Neural progenitor cell (in vitro differentiated cells): Measurements from ENCODE around the gene FRYL. TPM values are rescaled to one million over a fixed set of nuclear protein-coding genes. Genes with fewer than 3 reads are reported as not detected.

Experiments
- DNase-seq: peaks from one replicate; pipeline ENCODE4 v3.0.0-alpha.2; 2016; ENCODE audit warnings: low spot score
- H2AFZ ChIP-seq: fragments of 200-600 bp; sonication (generic); replicated peaks from 2 replicates; pipeline ENCODE4 v1.6.1; 2016; ENCODE audit warnings: antibody characterized with exemption
- H3F3A ChIP-seq: fragments of 200-600 bp; sonication (generic); 2 replicates; pipeline ENCODE4 v1.6.1; 2016; ENCODE audit warnings: antibody characterized with exemption, low read depth
- H3K27ac ChIP-seq: fragments of 200-600 bp; sonication (generic); 2 replicates; pipeline ENCODE4 v1.5.1; 2016; ENCODE audit warnings: mild to moderate bottlenecking
- H3K27me3 ChIP-seq: fragments of 200-600 bp; sonication (generic); 2 replicates; pipeline ENCODE4 v1.6.1; 2016; ENCODE audit warnings: mild to moderate bottlenecking, moderate library complexity
- H3K36me3 ChIP-seq: fragments of 200-600 bp; sonication (generic); 2 replicates; pipeline ENCODE4 v1.5.1; 2016
- H3K4me1 ChIP-seq: fragments of 200-600 bp; sonication (generic); 2 replicates; pipeline ENCODE4 v1.6.1; 2016; ENCODE audit warnings: mixed run types
- H3K4me2 ChIP-seq: fragments of 200-600 bp; sonication (generic); 2 replicates; pipeline ENCODE4 v1.6.1; 2016
- H3K4me3 ChIP-seq: fragments of 200-600 bp; sonication (generic); 2 replicates; pipeline ENCODE4 v1.5.1; 2016
- H3K79me2 ChIP-seq: fragments of 200-600 bp; sonication (generic); 2 replicates; pipeline ENCODE4 v1.6.1; 2016; ENCODE audit warnings: low read depth
- H3K9ac ChIP-seq: fragments of 200-600 bp; sonication (generic); 2 replicates; pipeline ENCODE4 v1.6.1; 2016
- H3K9me3 ChIP-seq: fragments of 200-600 bp; sonication (generic); 2 replicates; pipeline ENCODE4 v1.5.1; 2016; ENCODE audit warnings: low read depth
- H4K20me1 ChIP-seq: fragments of 200-600 bp; sonication (generic); 2 replicates; pipeline ENCODE4 v1.6.1; 2016; ENCODE audit warnings: low read depth
- H3K27ac Mint-ChIP-seq: 3 replicates; pipeline ENCODE4 v1.8.0; 2021; ENCODE audit warnings: mixed read lengths
- H3K27me3 Mint-ChIP-seq: 2 replicates; pipeline ENCODE4 v1.8.0; 2022; ENCODE audit warnings: low read depth, mild to moderate bottlenecking, inconsistent platforms, moderate library complexity, mixed read lengths; ENCODE audit not compliant: insufficient read depth
- H3K36me3 Mint-ChIP-seq: 3 replicates; pipeline ENCODE4 v1.8.0; 2021; ENCODE audit warnings: mixed read lengths
- H3K4me1 Mint-ChIP-seq: 3 replicates; pipeline ENCODE4 v1.8.0; 2021; ENCODE audit warnings: mixed read lengths
- H3K4me3 Mint-ChIP-seq: 3 replicates; pipeline ENCODE4 v1.8.0; 2021; ENCODE audit warnings: mild to moderate bottlenecking, moderate library complexity, mixed read lengths
- H3K9me3 Mint-ChIP-seq: 3 replicates; pipeline ENCODE4 v1.8.0; 2020; ENCODE audit warnings: mixed read lengths
- EZH2 ChIP-seq: fragments of 200-600 bp; sonication (generic); IDR thresholded peaks from 2 replicates; pipeline ENCODE4 v1.6.1; 2017; ENCODE audit warnings: antibody characterized with exemption, mild to moderate bottlenecking, moderate library complexity
- EZH2phosphoT487 ChIP-seq: fragments of 200-600 bp; sonication (generic); IDR thresholded peaks from 2 replicates; pipeline ENCODE4 v1.6.1; 2017; ENCODE audit warnings: antibody characterized with exemption
- total RNA-seq: library from RNA; depleted of rRNA; stranded (reverse); fragments of >200 nt; gene quantifications from 2 replicates; pipeline ENCODE4 v1.2.3, GENCODE V29; 2015; ENCODE audit warnings: low replicate concordance
- TF ChIP-seq, protein P1 (sequence below): fragments of 200-600 bp; sonication (generic); IDR thresholded peaks from 2 replicates; pipeline ENCODE4 v1.5.1; 2017; ENCODE audit warnings: antibody characterized with exemption, mild to moderate bottlenecking

The FRYL gene
- total RNA-seq, 1 donor from 2014 or later = 70.5 TPM

DNA sequence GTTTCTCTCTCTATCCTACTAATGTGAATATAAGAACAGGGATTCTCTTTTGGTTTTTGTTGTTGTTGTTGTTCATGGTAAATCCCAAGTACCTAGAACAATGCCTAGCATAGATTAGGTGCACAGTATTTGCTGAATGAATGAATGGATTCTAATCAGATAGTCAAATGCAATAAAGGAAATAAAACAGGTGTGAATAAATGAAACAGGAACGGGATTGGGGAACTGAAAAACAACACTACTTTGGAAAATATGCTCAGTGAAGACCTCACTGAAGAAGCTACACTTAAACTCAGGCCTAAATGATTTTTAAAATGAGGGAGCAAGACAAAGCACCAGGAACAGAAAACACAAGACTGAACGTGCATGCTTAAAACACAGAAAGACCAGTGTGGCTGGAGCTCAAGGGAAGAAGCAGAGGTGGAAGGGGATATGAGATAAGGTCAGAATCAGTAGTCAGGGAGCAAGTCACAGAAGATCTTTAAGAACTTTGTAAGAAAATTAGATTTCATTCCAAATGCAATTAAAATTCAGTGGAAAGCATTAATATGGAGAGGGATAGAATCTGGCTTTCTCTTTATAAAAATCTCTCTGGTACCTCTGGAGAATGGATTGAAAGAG lies 145.3 kb downstream of the FRYL start:
- Histone ChIP-seq H3K27ac (no peak overlapping the region), H3K4me2 (no peak overlapping the region), H3K4me3 (no peak overlapping the region), H2AFZ (no peak overlapping the region), H3K9me3 (no peaks in the 10 kb centered on the region), H3F3A (peaks cover 9% of the 10 kb centered on the region), H3K9ac (no peak overlapping the region), H3K36me3 (no peaks in the 10 kb centered on the region), H4K20me1 (peaks cover 41% of the 10 kb centered on the region), H3K79me2 (peaks cover 48% of the 10 kb centered on the region), H3K27me3 (no peaks in the 10 kb centered on the region), H3K4me1 (peaks cover 7% of the 10 kb centered on the region)
- no peaks in the 10 kb centered on the region for H3K4me1 Mint-ChIP-seq
- no peaks in the 10 kb centered on the region for H3K9me3 Mint-ChIP-seq
- no peaks in the 10 kb centered on the region for H3K27me3 Mint-ChIP-seq
- TF ChIP-seq EZH2 (no peak), EZH2phosphoT487 (no peak)
- TF ChIP-seq, protein P1, sequence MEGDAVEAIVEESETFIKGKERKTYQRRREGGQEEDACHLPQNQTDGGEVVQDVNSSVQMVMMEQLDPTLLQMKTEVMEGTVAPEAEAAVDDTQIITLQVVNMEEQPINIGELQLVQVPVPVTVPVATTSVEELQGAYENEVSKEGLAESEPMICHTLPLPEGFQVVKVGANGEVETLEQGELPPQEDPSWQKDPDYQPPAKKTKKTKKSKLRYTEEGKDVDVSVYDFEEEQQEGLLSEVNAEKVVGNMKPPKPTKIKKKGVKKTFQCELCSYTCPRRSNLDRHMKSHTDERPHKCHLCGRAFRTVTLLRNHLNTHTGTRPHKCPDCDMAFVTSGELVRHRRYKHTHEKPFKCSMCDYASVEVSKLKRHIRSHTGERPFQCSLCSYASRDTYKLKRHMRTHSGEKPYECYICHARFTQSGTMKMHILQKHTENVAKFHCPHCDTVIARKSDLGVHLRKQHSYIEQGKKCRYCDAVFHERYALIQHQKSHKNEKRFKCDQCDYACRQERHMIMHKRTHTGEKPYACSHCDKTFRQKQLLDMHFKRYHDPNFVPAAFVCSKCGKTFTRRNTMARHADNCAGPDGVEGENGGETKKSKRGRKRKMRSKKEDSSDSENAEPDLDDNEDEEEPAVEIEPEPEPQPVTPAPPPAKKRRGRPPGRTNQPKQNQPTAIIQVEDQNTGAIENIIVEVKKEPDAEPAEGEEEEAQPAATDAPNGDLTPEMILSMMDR = no peak
- no peak for DNase-seq
- H3K27ac Mint-ChIP-seq = no peak overlapping the region
- H3K36me3 Mint-ChIP-seq = peaks cover 7% of the 10 kb centered on the region
- no peak overlapping the region for H3K4me3 Mint-ChIP-seq

DNA sequence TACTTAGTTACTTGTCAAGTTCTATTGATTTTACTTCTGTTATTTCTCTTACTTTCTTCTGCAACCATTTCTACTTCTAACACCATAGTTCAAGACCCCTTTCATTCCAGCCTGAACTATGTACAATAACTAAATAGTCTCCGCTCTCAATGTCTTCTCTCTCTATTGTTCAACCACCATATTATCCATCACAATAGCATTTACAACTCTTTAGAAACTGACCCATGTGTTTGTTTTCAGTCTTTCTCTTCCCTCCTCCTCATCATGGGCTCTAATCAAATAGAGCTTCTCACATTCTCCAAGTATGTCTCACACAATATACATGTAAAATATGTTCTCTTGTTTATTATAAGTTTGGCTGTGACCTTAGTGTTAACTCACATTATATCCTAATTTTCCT lies 146.4 kb downstream of the FRYL start:
- no peak overlapping the region for H3K4me3 ChIP-seq
- no peaks in the 10 kb centered on the region for H3K9me3 Mint-ChIP-seq
- no peak overlapping the region for H3K9ac ChIP-seq
- H3K27ac ChIP-seq = no peak overlapping the region
- no peak overlapping the region for H3K27ac Mint-ChIP-seq
- H3K4me1 Mint-ChIP-seq = no peaks in the 10 kb centered on the region
- H3K27me3 ChIP-seq = no peaks in the 10 kb centered on the region
- H3K79me2 ChIP-seq = peaks cover 45% of the 10 kb centered on the region
- H3K36me3 ChIP-seq = no peaks in the 10 kb centered on the region
- peaks cover 45% of the 10 kb centered on the region for H4K20me1 ChIP-seq
- H3F3A ChIP-seq = peaks cover 9% of the 10 kb centered on the region
- H3K36me3 Mint-ChIP-seq = peaks cover 2% of the 10 kb centered on the region
- TF ChIP-seq EZH2phosphoT487 (no peak), EZH2 (no peak)
- TF ChIP-seq, protein P1 = no peak
- DNase-seq = no peak
- H3K27me3 Mint-ChIP-seq = no peaks in the 10 kb centered on the region
- no peak overlapping the region for H3K4me3 Mint-ChIP-seq
- no peak overlapping the region for H2AFZ ChIP-seq
- peaks cover 7% of the 10 kb centered on the region for H3K4me1 ChIP-seq
- no peaks in the 10 kb centered on the region for H3K9me3 ChIP-seq
- no peak overlapping the region for H3K4me2 ChIP-seq

DNA sequence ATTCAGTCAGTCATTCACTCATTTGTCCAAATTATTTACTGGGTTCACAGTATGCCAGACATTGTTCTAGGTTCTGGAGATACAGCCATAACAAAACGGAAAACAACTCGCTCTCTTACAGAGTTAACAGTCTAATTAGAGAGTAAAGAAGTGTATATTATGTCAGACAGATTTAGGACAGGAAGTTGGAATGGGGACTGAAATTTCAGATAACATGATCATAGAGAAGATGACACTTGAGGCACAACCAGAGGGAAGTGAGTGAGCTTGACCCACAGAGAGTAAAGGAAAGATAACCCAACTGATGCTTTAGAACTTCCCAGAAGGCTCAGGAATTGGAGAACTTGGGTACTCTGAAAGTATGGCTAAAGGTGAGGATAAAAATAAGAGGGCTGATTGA lies 150.6 kb downstream of the FRYL start:
- Histone ChIP-seq H3K9ac (no peak overlapping the region), H3F3A (peaks cover 9% of the 10 kb centered on the region), H3K4me1 (peaks cover 7% of the 10 kb centered on the region), H4K20me1 (peaks cover 22% of the 10 kb centered on the region), H3K9me3 (no peaks in the 10 kb centered on the region), H3K4me3 (no peak overlapping the region), H3K79me2 (peaks cover 18% of the 10 kb centered on the region), H3K27ac (no peak overlapping the region), H2AFZ (no peak overlapping the region), H3K4me2 (no peak overlapping the region), H3K27me3 (no peaks in the 10 kb centered on the region), H3K36me3 (no peaks in the 10 kb centered on the region)
- TF ChIP-seq EZH2 (no peak), EZH2phosphoT487 (no peak)
- TF ChIP-seq, protein P1 = no peak
- no peak for DNase-seq
- Mint-ChIP-seq H3K27ac (no peak overlapping the region), H3K27me3 (no peaks in the 10 kb centered on the region), H3K36me3 (peaks cover 4% of the 10 kb centered on the region), H3K4me1 (no peaks in the 10 kb centered on the region), H3K4me3 (no peak overlapping the region), H3K9me3 (no peaks in the 10 kb centered on the region)
